NCI-H1105 (cell line): ENCODE data around the gene FCER2.
"Not testable (repeated sequence)": the region's sequence is repeated elsewhere in the genome, so short reads cannot be mapped to it uniquely, and the experiment has no call there.

Source experiments
- DNase-seq: peaks from one replicate; lab custom pipeline; 2025; lab: John Stamatoyannopoulos, UW

FCER2 gene

GRCh38 chr19:7645656-7646425, 56.1 kb downstream of the FCER2 start:
- DNase-seq: no peak

GRCh38 chr19:7645163-7645562, 56.8 kb downstream of the FCER2 start:
- DNase-seq: no peak

DNA sequence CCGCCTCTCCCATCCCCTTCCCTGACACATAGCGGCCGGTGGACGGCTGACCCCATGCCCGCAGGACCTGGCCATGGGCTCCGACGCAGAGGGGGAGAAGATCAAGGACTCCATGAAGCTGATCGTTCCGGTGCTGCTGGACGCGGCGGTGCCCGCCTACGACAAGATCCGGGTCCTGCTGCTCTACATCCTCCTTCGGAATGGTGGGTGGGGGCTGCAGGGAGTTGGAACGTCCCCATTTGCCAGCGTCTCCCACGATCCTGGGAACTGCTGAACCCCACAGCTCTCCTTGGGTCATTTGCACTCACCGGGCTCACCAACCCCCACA, 57.4 kb downstream of the FCER2 start:
- no peak for DNase-seq

DNA sequence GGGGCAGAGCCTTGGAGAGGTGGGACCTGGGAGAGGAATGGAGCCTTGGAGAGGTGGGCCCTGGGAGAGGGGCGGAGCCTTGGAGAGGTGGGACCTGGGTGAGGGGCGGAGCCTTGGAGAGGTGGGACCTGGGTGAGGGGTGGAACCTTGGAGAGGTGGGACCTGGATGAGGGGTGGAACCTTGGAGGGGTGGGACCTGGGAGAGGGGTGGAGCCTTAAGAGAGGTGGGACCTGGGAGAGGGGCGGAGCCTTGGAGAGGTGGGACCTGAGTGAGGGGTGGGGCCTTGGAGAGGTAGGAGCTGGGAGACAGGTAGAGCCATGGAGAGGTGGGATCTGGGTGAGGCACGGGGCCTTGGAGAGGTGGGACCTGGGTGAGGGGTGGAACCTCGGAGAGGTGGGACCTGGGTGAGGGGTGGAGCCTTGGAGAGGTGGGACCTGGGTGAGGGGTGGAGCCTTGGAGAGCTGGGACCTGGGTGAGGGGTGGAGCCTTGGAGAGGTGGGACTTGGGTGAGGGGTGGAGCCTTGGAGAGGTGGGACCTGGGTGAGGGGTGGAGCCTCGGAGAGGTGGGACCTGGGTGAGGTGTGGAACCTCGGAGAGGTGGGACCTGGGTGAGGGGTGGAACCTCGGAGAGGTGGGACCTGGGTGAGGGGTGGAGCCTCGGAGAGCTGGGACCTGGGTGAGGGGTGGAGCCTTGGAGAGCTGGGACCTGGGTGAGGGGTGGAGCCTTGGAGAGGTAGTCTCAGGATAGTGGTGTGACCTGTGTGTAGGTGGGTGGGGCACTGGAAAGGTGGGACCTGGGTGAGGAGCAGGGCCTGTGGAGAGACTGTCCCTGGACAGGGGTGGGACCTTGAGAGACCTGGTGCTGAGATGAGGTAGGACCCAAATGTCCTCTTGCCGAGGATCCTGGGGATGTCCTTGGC, 58.0 kb downstream of the FCER2 start:
- not testable (repeated sequence) for DNase-seq

GRCh38 chr19:7643031-7643415, 58.9 kb downstream of the FCER2 start:
- no peak for DNase-seq

DNA sequence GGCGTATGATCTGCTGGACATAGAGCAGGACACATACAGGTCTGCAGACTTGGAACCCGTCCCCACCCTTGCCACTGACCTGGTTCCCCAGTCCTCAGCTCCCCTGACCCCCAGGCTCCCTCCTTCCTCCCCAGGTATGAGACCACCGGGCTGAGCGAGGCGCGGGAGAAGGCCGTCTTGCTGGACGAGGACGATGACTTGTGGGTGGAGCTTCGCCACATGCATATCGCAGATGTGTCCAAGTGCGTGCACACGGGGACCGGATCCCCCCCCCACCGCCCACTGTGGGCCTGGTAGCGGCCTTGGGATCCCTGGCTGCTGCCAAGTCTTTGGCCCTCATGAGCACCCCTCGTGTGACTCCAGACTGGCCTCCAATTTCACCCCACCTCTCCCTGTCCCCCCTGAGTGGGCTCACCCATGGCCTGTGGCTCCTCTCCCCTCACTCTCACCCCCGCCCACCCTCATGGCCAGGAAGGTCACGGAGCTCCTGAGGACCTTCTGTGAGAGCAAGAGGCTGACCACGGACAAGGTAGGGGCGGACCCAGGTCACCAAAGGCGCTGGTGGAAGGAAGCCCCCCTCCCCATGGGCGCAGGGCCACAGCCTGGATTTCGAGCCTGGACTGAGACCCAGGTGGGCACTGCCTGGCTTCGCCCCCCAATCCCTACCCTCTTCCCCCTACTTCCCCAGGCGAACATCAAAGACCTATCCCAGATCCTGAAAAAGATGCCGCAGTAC, 59.5 kb downstream of the FCER2 start:
- DNase-seq: no peak

GRCh38 chr19:7641290-7642276, 60.3 kb downstream of the FCER2 start:
- no peak for DNase-seq

- no peak for DNase-seq
Measured at GRCh38 chr19:7640803-7641202, 61.1 kb downstream of the FCER2 start.

DNA sequence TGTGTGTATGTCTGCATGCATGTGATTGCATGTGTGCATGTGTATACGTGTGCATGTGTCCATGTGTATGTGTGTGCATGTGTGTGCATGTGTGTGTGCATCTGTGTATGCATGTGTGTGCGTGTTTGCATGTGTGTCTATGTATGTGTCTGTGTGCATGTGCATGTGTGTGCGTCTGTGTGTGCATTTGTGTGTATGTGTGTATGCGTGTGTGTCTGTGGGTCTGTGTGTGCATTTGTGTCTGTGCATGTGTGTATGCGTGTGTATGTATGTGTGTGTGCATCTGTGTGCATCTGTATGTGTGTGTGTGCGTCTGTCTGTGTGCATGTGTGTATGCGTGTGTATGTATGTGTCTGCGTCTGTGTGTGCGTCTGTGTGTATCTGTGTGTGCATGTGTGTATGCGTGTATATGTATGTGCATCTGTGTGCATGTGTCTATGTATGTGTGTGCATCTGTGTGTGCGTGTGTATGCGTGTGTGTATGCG, 62.0 kb downstream of the FCER2 start:
- DNase-seq: no peak

DNA sequence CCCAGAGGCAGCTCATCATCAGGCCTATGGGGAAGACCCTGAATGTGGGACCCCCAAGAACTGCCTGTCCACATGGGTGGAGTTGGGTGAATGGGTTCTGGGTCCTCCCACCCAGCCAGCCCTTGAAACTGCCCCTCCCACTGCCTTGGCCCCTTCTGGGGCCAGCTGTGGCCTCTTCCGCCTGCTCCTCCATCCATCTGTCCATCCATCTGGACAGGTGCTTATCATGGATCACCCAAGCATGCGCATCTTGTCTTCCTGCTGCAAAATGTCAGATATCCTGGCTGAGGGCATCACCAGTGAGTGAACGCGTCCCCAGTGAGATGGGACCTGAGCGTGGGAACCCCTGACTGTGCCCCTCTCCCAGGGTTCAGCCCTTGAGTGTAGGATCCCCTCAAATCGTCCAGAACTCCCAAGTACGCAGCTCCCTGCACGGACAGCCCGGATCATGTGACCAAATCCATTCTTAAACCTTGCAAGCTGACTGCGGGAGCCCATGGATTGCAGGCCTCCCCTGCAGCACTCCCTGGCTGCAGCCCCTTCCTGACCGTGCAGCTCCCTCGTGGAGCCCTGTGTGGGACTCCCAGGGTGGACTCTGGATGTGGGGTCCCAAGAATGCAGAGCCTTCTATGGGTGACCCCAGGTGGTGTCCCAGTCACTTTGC, 63.0 kb downstream of the FCER2 start:
- DNase-seq: no peak
